ENCODE results near the gene GALR2.
A peak's percentile ranks its signal among the peaks of the same experiment; 100 is the strongest.

GALR2 gene

DNA sequence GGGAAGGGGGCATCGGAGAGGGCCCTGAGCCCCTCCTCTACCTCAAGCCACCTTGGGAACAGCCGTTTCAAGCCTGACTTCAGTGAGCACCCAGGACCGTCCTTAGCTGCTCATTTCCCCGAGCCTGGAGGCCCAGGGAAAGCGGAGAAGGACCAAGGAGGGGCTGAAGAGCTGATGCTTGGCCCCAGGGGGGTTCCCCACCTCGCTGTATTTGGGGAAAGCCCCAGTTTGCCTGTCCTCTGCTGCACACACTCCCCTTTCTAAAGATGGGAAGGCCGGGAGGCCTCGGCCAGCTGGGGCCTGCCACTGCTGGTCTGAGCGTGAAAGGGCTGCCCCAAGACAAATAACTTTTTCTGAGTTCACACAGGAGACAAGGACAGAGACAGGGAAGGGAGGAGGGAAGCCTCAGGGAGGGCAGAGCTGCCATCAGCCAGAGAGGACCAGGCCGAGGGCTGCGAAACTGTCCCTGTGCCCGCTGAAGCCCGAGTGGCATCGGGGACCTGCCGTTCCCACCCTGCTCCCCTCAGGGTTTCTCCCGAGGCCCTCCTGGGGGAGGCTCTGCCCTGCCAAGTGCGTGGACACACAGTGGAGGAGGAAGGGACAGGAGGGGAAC lies 16.0 kb downstream of the GALR2 start:
- no peak overlapping the region for H3K27ac ChIP-seq
- no peak for TF ChIP-seq ZFX (IDR thresholded peaks at IDR 0.05)

GRCh38 chr17:76091526-76092286 lies 17.1 kb downstream of the GALR2 start:
- H3K27ac ChIP-seq = no peak overlapping the region
- TF ChIP-seq ZFX (IDR thresholded peaks at IDR 0.05) (no peak), CTCF (conservative IDR thresholded peaks at IDR 0.05) (no peak)

DNA sequence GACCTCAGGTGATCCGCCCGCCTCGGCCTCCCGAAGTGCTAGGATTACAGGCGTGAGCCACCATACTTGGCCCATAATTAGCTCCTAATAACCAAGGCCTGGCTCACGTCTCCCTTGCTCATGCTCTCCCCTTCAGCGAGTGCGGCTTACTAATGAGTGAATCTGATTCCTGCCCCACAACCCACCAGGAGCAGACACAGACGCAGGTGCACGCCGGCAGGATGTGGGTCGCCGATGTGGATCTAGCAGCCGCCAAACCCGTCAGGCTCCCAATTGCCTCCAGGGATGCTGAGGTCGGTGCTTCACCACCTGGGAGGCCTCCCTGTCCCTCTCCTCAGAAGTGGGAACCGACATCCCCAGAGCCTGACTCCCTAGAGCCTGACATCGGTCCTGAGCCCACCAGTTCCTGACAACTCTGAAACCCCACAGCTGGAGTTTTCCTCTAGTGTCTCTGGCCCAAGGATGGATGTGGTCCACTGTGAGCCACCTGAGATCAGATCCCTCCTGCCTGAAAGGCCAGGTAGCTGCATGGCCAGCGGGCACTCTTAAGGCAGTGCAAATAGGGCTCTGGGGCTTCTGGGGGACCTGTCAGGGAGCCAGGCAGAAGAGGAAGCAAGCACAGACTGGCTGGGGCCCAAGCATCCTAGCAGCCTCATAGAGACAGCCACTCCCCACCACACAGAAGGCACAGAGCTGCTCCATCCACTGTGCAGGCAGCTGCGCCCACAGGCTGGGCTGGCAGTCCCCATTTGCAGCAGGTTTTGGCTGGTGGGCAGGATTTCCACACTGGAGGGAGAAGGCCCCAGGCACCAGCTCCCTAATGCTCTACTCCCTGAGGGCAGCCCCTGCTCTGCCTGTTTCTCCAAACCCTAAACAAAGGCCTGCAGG lies 18.2 kb downstream of the GALR2 start:
- H3K27ac ChIP-seq = no peak overlapping the region
- TF ChIP-seq CTCF (conservative IDR thresholded peaks at IDR 0.05) (no peak), ZFX (IDR thresholded peaks at IDR 0.05) (no peak)

DNA sequence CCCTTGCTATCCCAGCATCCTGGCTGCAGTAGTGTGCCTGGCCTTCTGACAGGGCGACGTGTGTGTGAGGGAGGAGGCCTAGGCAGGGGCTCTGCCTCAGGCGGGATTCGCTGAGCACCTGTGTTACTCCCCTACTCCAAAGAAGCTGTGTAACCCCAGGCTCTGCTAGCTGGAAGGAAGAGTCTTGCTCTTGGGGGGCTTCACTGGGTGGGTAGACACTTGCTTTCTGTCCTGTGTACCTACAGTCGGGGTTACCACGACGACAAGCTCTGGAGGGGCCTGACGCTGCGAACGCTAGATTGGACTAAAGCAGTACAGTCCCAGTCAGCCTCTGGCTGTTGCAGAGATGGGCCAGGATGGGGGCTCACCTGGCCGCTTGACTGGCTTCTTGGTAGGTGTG lies 19.5 kb downstream of the GALR2 start:
- no peak for TF ChIP-seq CTCF (conservative IDR thresholded peaks at IDR 0.05)
- TF ChIP-seq ZFX (IDR thresholded peaks at IDR 0.05) = no peak
- no peak overlapping the region for H3K27ac ChIP-seq

DNA sequence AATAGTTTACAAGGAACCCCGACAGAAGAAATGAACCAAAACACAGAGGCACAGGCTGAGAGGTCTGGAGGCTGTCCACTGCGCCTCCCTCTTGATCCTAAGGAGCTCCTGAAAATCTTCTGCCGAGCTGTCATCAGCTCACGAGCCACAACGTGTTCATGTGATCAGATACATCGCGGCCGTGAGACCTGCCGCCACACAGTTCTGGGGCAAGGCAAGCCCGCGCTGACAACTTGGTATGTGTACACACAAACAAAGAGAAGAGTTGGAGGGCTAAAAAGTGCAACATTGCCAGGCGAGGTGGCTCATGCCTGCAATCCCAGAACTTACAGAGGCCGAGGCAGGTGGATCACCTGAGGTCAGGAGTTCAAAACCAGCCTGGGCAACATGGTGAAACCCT lies 21.4 kb downstream of the GALR2 start:
- no peak overlapping the region for H3K27ac ChIP-seq
- no peak for TF ChIP-seq CTCF (conservative IDR thresholded peaks at IDR 0.05)
- no peak for TF ChIP-seq ZFX (IDR thresholded peaks at IDR 0.05)

DNA sequence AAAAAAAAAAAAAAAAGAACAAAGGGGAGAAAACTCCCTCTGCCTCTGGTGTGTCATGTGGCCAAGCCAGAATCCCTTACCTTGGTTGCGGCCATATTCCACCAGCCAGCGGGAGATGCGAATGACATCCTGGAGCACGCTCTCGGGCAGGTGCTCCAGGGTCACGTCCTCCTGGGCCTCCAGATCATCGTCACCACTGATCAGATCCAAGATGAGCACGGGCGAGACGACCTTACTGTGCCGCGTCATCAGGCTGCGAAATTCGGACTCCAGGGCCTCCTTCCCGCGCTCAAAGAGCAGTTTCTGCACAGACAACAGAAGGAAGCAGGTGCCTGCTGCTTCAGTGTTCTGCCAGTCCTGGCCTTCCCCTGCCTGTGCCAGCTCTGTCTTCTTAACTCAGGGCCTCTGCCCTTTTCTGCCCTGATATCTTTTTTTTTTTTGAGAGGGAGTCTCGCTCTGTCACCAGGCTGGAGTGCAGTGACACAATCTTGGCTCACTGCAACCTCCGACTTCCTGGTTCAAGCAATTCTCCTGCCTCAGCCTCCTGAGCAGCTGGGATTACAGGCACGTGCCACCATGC lies 23.2 kb downstream of the GALR2 start:
- TF ChIP-seq ZFX (IDR thresholded peaks at IDR 0.05) (no peak), CTCF (conservative IDR thresholded peaks at IDR 0.05) (no peak)

GRCh38 chr17:76102944-76103273 lies 28.3 kb downstream of the GALR2 start:
- H3K27ac ChIP-seq = peak overlapping the region; percentile 84
- TF ChIP-seq CTCF (conservative IDR thresholded peaks at IDR 0.05) (no peak), ZFX (IDR thresholded peaks at IDR 0.05) (no peak)

More for the DNA sequence above, 23.2 kb downstream of the GALR2 start:
- no peak overlapping the region for H3K27ac ChIP-seq
